ENCODE data around the gene JOSD1.
"Not testable (repeated sequence)": the region's sequence is repeated elsewhere in the genome, so short reads cannot be mapped to it uniquely, and the experiment has no call there.

Gene JOSD1

DNA sequence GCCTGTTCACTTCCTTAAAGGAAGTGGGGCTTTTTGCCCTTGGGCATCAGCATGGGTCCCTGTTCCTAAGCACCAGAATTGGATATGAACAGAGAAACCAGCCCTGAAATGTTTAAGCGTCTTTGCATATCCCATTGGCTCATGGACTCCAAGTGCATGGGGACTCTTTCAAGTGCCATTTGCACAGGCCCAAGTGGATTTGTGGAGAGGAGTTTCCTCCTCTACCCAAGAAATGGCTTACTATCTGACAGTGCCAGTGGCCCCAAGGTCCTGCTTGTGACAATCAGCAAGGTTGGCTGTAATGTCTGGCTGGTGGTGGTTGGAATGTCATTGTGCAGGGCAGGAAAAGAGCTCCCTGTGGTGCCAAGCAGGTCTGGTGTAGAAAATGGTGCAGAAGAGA lies 15.0 kb downstream of the JOSD1 start:
- DNase-seq (ENCODE audit: low read depth, low spot score), result no peak

DNA sequence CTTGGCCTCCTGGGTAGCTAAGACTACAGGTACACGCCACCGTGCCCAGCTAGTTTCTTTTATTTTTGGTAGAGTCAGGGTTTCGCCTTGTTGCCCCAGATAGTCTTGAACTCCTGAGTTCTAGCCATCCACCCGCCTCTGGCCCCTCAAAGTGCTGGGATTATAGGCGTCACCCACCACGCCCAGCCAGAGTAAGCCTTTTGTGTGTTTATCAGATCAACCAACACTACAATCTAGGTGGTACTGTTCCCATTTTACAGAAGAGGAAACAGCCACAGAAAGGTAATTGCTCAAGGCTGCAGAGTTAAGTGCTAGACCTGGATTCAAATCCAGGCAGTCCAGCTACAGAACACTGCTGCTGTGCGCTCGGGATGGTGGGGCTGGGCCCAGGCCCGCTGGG lies 15.8 kb downstream of the JOSD1 start:
- no peak for DNase-seq (ENCODE audit: low read depth, low spot score)

DNA sequence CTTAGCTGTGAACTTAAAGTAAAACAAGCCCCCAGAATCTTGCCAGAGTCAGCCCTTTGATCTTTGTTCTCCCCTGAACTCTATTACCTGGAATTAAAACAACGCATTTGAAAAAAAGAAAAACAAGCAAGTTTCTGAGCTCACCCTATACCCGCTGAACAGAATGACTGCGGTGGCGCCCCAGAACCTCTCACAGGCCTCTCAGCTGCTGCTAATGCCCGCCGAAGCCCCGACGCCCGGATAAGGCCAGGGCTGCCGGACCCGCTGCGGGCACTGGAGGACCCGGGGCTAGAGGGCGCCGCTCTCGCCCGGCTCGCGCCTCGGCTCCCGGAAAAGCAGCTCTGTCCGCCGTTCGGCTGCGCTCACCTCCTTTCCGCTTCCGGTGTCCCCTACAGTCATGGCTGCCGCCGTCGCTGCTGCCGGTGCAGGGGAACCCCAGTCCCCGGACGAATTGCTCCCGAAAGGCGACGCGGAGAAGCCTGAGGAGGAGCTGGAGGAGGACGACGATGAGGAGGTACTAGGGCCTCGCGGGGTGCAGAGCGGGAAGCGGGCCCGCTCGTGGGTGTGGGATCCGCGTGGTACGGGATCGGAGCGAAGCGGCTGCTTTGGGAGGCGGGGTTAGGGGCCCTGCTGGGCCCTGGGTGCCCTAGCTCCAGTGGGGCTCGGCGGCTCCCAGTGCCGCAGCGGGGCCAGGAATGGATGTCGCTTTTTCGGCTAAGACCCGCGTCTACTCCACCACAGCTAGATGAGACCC lies 19.0 kb downstream of the JOSD1 start, which contains the start of gene TOMM22:
TOMM22 (plus strand) TSS at position 376 of the 754 bp plus-strand sequence; CDS start at position 398, 22 bp downstream.
- DNase-seq (ENCODE audit: low read depth, low spot score), result peak; percentile 68

DNA sequence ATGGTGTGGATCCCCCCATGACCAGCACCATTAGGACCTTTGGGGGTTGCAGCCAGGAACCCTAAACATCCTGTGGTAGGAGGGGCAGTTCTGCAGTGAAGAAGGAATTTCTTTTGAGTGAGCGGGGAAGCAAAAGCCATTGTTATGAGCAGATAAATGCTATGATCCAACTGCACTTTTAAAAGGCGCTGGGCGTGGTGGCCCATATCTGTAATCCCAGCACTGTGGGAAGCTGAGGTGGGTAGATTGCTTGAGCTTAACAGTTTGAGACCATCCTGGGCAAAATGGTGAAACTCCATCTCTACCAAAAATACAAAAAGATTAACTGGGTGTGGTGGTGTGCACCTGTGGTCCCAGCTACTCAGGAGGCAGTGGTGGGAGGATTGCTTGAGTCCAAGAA lies 24.9 kb downstream of the JOSD1 start:
- DNase-seq (ENCODE audit: low read depth, low spot score), result no peak

DNA sequence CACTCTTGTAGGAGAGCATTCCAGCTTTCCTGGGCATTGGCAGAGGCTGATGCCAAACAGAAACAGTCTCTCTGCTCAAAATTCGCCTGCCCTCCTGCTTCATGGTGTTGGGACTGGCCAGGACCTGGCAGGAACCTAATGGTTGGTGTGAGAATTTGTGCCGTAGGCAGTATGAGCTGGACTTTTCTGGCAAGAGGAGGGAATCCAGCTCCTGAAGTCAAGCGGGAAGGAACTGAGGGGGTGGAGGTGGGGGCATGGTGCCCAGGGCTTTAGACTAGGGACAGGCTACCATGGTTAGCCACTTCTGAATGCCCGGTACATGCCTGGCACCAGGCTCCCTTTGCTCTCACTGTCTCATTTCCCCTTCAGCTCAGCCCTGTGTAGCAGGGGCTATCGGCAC lies 25.9 kb downstream of the JOSD1 start:
- DNase-seq (ENCODE audit: low read depth, low spot score), result no peak

DNA sequence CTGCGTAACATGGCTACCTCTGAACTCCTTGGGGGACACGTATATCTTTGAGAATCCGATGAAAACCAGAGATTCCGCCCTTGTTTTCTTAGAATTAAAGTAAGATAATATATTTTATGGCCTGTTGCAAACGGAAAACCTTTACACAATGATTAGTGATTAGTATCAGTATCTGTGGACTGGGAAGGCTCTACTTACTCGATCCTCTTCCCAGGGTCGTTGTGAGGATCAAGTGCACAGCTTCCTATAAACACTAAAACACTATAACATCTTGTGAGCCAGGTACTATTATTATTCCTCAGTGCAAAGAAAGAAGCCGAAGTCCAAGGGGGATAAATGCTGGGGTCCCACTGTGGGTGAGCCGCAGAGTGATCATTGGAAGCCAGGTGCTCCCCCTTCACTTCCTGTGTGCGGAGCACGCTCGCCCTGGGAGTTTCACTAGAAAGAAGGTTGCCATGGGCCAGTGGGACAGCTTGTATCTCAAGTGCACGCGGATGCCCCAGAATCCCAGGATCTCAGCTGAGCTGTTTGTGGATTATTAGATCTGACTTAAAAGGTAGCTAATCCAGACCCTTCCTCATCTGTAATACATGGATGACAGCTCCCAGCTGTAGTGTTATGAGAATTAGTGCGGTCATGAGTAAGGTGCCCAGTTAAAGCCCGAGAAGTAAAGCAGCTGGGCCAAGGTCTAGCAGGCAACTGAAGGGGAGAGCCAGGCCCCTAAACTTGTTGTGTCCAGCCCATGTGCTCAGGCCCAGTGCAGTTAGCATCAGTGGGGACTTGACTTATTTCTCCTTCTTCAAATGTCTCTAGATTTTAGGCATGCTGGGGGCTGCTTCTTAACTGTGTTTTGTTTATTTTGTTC lies 43.5 kb downstream of the JOSD1 start:
- no peak for DNase-seq (ENCODE audit: low read depth, low spot score)

DNA sequence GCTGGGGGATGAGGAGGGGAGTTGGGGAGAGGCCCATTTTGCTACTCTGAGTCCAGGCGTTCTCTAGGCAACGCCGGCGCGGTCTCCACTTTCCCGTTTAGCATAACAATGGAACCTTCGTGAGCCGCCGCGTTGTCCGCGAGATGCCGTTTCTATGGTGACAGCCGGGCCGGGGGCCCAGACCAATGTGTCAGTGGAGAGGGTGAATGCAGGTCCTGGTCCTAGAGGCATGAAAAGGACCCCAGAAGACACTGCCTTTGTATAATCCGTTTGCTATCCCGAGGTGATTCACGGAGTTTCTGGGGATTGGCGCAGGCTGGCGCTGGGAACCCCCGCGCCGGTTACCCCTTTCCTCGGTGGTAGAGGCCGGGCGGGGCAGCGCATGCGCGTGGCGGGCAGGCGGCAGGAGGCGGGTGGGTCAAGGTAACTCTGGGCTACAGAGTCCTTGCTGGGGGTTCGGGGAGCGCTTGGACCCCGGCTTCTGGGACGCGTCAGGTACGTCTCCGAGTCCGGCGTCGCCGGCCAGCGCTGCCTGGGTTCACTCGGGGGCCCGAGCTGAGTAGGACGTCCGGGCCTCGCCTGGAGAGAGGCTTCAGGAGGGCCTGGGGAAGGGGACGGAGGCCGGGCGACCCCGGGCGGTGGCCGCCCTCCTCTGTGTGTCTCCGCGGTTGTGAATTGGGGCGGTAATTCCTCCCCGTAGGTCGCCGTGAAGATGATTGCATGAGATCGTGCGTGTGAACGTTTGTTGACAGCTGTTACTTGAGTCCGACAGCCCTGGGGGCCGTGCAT lies 44.3 kb downstream of the JOSD1 start, which contains the start of the genes CBY1 and FAM227A:
CBY1 (plus strand) TSS at position 383 of the 789 bp plus-strand sequence. CDS start 11,417 bp downstream, outside the sequence.
FAM227A (minus strand) TSS at position 137 of the 789 bp plus-strand sequence. CDS start 6,224 bp downstream, outside the sequence.
- DNase-seq (ENCODE audit: low read depth, low spot score), result peak; percentile 84

DNA sequence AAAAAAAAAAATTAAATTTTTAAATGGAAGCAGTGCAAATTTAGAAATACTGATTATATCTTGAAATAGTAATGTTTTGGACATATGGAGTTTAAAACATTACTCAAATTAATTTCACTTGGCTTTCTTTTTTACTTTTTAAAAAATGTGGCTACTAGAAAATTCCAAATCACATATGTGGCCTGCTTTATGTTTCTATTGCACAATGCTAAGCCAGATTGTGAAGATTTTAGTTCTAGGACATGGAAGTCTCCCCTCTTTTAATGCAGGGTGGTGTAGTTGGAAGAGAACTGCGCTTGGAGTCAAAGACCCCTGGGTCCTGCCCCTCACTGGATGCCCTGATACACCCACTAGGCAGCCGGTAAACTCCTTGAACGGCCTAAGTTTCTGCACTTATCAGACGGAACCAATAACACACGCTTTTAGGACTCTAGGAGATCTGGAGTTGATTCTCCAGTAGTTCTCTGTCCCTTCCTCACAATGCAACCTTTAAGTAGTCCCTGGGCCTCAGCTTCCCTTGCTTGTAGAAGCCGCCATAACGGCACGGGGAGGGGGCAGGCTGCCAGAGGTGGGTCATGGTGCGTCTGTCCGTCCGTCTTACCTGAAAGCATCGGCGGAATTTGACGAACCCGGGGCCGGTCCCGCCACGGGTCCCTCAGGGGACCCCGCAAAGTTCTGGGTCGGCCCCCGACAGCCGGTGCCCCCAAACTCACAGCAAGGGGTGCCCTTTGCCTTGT lies 45.1 kb downstream of the JOSD1 start:
- DNase-seq (ENCODE audit: low read depth, low spot score), result no peak

DNA sequence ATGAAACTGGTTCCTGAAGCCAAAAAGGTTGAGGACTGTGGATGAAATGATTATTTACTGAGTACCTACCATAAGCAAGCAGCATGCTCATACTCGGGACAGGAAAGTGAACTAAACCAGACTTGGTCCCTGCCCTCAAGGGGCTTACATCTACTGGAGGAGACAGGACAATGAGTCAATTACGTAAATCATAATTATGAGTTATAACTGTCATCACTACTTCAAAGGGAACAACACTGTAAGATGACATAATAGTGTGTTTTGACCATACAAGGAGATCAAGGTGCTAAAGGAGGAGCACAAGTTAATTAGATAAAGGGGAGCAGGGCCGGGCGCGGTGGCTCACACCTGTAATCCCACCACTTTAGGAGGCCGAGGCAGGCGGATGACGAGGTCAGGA lies 47.0 kb downstream of the JOSD1 start:
- no peak for DNase-seq (ENCODE audit: low read depth, low spot score)

DNA sequence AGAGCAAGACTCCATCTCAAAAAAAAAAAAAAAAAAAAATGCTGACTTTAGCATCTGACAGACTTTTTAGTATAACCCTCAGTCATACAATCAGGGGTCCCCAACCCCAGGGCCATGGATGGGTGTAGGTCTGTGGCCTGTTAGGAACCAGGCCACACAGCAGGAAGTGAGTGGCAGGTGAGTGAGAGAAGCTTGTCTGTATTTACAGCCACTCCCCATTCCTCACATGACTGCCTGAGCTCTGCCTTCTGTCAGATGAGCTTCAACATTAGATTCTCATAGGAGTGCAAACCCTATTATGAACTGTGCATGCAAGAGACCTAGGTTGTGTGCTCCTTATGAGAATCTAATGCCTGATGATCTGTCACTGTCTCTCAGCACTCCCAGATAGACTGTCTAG lies 47.9 kb downstream of the JOSD1 start:
- DNase-seq (ENCODE audit: low read depth, low spot score), result no peak

DNA sequence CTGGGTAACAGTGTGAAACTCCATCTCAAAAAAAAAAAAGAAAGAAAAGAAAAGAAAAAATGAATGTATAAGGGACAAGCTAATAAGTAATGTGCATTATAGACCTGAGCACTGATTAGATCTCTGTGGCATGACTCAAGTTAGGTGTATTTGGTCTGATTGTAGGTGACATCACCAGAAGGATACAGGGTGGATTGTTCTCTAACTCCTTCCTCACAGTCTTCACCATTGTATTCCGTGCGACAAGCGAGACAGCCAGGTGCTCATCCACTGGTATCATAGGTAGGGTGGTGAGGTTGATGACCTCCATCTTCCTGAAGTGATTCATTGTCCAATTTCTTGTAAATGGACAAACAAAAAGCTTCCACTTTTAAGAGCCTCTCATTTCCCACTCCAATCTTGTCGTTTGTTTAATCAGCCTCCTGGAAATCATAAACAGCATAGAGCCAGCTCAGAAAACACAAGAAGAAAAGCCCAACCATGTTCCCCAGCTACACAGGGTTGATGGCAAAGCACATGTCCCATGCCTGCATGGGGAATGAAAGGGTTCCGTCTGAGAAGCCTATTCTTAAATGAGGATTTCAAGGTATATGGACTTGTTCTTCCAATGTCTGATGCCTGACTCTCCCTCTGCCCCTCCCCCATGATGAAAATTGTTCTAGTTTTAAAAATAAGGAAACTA lies 50.8 kb downstream of the JOSD1 start:
- no peak for DNase-seq (ENCODE audit: low read depth, low spot score)

DNA sequence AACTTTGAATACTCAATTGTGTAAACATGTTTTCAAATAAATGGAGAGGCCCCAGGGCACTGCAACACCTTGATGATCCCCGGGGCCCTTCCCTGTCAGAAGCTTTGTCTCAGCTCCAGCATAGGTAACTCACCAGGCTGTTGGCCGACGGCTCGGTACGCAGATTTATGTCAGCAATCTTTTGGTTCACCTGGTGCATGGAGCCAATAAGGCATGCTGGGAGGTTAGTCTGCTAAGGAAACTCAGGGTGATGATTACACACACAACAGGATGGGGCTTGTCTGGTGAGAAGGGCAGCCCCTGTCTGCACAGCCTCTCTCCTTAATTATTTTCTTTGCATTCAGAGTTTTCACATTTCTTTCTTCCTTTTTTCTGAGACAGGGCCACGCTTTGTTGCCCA lies 55.3 kb downstream of the JOSD1 start:
- DNase-seq (ENCODE audit: low read depth, low spot score), result no peak

DNA sequence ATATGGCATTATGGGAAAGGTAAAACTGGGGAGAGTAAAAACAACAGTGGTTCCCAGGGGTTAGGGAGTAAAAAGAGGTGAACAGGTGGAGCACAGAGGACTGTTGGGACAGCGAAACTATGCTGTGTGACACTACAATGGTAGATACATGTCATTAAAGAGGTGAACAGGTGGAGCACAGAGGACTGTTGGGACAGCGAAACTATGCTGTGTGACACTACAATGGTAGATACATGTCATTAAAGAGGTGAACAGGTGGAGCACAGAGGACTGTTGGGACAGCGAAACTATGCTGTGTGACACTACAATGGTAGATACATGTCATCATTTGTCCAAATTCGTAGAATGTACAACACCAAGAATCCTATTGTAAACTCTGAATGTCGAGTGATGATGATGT lies 56.5 kb downstream of the JOSD1 start:
- DNase-seq (ENCODE audit: low read depth, low spot score), result not testable (repeated sequence)

DNA sequence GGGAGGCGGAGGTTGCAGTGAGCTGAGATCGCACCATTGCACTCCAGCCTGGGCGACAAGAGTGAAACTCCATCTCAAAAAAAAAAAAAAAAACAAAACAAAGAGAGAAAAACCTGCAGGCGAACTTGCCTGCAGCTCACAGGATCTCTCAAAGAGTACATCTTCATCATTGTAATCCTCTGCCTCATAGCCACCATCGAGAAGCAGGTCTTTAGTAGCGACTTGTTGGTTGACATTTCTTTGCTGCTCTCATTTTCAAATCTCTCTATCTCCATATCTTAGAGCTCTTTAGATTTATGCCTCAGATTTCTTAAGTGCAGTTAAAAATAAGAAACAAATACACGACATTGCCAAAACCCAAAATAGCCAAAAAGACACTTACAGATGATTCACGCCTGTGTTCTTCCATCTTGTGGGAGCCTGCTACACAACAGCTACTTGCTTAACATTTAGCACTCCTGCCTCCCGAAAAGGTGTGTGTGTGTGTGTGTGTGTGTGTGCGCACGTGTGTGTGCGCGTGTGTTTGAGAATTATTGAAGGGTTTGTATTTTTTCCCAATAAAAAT lies 59.2 kb downstream of the JOSD1 start:
- no peak for DNase-seq (ENCODE audit: low read depth, low spot score)

DNA sequence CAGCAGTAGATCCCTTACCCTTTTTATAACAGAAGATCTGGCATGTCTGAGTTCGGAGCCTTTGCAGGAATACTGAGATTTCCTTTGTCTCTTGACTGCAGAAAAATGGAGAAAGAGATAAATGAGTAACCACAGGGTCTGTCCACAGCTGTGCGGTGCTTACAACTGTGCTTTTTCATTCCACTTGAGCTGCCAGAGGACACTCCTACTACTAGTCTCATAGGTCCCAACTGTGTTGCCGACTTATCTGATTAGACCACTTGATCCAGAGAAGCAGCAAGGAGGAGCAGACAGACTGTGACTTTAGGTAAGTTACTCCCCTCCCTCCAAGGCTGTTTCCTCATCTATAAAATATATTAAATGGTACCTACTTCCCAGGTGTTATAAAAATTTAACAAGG lies 62.0 kb downstream of the JOSD1 start:
- DNase-seq (ENCODE audit: low read depth, low spot score), result no peak

DNA sequence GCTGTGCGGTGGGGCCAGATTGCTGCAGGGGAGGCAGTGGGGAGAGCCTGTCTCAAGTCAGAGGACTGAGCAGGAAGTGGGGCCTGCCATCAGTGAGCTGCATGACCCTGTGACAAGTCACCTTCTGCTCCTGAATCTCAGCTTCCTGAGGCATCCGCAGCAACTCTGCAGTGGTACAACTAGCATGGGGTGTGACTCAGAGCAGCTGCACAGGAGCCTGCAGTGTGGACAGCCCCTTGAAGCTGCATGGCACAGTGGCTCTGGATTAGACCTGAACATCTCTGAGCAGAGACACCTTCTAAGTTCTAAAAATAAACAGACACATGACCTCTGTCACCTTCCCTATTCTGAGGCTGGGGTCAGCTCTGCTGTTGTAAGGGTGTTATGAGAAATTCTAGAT lies 62.5 kb downstream of the JOSD1 start:
- no peak for DNase-seq (ENCODE audit: low read depth, low spot score)
